Embryonic facial prominence (tissue), 1 donor: Measurements from ENCODE around the gene NCBP2L.
A peak's percentile ranks its signal among the peaks of the same experiment; 100 is the strongest.

Experiments used
- DNase-seq: peaks from one replicate; pipeline ENCODE4 v3.0.0-alpha.2; 2016; ENCODE audit errors: extremely low spot score

Gene NCBP2L

DNA sequence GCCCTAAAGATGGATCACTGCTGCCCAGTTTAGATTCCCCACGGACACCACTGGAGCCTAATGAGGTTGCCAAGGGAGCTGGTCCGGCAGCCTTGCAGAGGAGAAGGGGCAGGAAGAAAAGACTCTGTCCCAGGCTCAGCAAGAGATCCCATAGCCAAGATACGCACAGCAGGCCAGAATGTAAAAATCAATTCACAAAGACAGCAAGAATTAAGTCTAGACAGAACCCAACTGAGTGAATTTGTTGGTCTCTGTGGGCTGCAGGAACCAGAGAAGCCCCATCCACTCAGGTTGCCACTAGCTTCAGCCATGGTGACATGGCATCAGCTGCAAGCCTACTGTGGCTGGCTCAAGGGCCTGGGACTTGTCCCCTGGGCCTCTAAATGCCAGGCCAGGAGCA lies 24.8 kb upstream of the NCBP2L start:
- no peak for DNase-seq

DNA sequence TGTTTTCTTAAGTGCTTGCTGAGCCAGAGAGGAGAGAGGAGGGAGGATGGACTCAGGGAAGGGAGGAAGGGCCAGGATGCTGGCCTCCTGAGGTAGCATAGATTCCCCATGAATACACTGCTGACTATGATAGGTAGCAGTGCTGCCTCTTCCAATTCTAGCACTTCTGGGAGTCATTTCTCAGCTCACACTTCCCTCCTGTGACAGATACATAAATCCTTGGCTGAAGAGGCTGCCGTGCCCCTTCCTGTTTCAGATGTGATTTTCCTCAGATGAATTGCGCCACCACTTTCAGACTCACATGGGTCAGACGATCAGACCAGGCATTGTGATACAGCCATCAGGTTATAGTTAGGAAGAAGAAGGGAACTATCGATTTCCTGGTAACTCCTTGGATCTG lies 24.3 kb upstream of the NCBP2L start:
- no peak for DNase-seq

DNA sequence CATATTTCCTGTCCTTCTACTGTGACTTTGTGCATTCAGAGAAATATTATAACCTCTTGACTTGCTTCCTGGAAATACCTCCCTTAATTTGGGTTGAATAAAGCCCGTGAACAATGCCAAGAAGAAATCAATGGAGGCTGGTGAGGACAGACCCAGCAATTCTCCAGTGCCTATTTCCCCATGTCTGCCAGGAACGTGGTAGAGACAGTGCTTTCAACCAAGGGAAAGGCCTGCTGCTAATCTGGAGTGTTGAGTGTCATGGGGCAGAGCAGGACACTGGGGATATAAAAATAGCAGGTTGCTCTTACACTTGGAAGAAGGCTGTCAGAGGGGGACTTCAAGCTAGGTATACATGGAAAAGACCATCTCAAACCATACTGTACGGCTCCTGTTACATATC lies 21.8 kb upstream of the NCBP2L start:
- no peak for DNase-seq

DNA sequence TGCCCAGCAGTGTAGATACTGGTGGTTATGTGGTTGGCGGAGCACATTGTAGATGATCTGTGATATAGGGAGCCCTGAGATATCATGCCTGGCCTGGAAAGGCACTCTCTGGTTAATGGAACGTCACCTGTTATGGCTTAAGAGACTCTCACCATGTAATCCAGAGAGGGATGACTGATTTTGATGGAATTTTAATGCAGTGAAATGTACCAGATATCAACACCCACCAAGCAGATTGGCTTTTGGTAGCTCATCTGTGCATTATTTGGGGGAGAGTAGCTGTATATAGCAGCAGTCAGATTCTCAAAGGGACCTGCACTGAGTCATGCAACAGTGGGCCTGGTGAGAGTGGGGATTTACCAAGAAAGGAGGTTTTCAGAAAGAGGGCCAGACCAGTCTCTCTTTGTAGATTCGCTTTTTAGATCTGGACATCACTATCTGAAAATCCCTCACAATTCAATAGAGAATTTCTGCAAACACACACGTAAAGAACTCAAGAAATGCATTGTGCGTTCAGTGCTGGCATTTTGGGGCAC lies 19.2 kb upstream of the NCBP2L start:
- DNase-seq: no peak

DNA sequence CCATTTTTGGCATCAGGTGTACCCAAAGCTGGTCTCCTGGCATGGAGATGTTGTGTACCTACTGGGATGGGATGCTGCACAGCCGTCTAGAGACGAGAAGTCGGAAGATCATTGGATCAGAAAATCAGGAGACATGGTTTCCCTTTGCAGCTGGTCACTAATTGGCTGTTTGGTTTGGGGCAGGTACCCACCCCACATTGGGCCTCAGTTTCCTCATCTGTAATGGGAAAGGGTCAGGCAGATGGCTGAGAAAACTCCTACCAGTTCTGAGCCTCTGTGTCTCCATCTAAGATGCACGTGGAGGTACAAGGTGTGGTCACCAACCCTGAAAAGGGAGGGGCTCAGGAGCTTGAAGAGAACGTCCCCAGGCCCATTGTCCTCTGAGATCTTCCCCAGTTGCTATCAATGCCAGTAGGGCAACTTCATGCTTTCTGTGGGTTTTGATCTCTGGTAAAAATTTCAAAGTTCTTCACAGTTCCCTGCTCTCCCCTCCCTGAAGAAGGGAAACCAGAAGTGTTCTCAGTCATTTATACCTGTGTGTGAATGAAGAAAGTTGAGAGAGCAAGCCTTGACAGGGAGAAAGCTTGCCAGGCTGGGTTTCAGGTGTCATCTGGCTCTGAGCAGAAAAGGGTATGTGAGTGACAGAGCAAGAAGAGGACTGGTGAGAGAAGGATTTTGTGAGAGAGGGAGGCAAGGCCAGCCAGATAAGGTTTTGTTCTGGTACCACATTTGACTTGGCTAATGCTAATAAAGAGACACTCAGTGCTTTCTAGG lies 17.0 kb upstream of the NCBP2L start:
- no peak for DNase-seq

- DNase-seq: no peak
These were observed 13.9 kb upstream of the NCBP2L start for GRCh38 chrX:107763647-107764046.

DNA sequence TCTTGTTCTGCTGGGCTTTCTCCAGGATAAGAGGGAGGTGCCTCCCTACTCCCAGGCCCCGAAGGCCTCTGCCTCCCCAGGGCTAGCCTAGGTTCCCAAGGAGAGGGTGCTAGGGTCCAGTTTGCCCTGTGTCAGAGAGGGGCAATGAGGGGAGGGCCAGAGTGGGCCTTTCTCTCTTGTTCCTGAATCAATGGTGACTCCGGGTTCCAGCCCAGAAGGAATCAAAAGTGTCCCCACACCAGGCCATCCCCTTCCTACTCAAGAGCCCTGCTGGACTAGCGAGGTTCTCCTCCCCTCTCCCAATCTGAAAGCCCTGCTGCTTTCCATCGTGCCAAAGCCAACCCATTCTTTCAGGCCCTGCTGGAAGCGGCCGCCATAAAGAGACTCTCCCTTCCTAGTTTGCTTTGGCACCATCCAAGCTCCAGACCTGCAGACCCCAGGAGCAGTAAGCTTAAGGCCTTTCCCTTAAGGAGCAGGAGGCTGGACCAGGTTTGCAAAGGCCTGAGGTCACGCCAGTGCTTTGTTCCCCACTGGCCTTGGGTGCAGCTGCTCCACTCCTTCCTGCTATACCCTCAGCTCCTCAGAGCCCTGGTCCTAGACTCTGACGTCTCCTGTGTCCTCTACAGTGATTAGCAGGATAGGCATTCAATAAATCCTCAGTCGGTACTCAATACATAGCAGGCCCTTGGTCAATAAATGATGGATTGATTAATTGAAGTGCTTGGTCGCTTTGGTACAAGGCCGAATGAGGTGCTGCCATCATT lies 12.5 kb upstream of the NCBP2L start:
- DNase-seq: no peak

- DNase-seq: no peak
These were observed 10.9 kb upstream of the NCBP2L start for GRCh38 chrX:107766470-107767150.

GRCh38 chrX:107768051-107768450 lies 9.5 kb upstream of the NCBP2L start:
- DNase-seq: no peak

- DNase-seq: no peak
These were observed 7.8 kb upstream of the NCBP2L start for GRCh38 chrX:107769581-107770317.

- DNase-seq: no peak
These were observed 4.3 kb upstream of the NCBP2L start for GRCh38 chrX:107773206-107773605.

DNA sequence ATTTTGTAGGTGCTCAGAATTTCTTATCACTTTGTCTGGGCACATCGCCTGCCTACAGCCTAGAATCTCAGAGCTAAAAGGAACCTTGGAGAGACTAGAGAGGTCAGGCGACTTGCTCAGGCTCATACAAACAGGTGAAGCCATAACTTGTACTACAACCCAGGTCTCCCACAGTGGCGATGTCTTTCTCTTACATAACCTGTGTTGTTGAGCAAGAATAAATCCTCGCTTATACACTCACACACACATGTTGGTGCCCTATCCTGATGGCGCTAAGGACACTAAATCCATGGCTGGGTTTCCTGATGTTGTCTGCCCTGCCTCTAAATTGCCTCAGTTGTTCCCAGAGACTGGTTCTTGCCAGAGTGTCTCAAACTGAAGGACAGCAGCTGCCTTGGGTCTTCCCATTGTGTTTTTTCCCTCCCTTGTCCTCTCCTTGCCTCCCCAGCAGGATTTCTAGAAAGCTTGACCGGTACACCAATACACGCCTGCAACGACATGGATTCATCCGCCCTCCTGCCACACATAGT lies 3.6 kb upstream of the NCBP2L start:
- no peak for DNase-seq

DNA sequence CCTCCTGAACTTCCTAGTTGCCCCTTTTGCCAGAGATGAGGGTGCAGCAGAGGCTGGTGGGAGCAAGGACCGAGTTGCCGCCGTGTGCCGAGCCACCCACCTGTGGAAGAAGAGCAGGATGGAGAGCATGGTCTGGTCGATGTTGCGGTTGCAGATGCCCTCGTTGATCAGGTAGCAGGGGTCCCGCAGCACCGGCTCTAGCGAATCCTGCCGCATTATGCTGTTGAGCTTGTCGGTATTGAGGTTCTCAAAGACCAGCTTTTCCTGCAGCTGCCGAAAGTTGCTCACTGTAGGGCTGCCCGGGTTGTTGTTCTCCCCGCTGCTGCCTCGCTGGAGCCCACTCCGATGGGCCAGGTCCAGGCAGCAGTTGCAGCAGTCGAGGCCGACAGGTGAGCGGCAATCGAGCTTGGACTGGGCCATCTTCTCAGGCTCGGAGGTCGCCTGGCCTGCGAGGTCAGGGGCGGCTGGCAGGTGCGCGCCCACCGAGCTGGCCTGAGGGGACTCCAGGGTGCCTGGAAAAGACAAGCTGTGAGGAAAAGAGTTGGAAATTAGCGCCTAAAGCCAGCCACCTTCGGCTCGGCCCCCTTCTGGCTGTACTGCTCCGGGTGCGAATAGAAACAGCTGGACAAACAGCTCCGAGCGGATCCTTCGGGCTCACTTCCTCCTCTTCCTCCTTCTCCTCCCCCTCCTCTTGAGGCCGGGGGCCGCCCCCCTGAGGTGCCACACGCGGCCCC lies 2.4 kb upstream of the NCBP2L start:
- no peak for DNase-seq

DNA sequence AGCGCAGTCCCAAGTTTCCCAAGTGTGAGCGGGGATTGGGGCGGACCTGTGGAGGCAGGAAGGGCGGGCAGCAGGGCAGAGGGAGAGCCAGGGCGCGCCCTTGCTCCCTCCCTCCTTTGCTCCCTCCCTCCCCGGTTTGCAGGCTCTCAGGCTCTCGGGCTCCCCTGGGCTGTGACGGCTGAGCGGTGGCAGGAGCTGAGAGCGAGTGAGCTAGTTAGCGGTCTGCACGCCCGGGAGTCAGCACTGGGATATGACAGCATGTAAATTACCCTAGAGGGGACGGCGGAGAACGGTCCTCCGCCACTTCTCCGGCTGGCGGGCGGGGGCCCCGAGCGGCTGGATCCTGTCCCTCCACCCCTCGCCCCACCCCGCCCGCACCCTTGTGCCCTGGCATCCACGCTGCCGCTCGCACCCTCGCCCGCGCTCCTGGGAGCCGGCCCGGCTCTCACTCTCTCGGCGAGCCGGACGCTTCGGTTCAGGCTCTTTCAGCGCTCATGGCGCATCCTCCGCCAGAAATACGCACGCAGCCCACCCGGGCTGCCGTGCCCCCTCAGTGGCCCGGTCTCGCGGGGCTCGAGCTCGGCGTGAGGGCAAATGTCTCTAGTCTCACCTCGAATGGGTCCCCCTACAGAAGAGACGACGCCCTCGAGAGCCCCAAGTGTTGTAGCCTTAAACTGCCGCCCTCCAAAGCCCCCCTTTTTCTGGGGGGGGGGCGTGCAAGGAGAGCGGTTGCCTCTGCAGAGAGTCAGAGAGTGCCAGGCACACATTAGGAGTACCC lies 1.6 kb upstream of the NCBP2L start, which contains the start of gene TSC22D3:
TSS of gene TSC22D3 (minus strand) at position 54 of the 778 bp plus-strand sequence. CDS start 368 bp downstream, outside the sequence.
- DNase-seq: no peak

GRCh38 chrX:107776649-107777535 lies 641 bp upstream of the NCBP2L start:
- DNase-seq: peak; percentile 77

DNA sequence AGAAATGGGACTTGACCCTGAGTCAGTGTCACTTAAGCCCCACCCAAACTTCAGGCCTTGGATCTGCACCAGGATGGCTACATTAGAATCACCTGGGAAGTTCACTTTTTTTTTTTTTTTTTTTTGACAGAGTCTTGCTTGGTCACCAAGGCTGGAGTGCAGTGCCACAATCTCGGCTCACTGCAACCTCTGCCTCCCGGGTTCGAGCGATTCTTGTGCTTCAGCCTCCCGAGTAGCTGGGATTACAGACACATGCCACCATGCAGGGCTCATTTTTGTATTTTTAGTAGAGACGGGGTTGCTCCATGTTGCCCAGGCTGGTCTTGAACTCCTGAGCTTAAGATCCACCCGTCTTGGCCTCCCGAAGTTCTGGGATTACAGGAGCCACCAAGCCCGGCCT lies 3.0 kb downstream of the NCBP2L start:
- no peak for DNase-seq

DNA sequence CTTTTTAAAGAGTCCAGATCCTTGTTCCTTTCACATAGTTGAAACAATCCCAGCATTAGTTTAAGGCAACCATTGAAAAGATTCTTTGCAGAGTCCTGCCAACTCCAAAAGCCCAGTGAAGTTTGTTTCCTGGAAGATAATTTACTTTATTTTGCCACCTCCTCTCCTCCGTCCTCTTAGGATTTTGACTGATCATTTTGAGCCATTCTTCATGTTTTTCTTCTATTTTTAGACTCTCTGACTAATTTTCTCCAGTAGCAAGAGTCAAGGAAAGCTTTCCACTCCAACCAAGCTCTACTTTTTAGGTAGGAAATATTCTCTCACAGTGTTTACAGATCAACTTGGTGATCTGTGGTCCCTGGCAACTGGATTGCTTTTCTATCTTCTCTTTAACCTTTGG lies 10.3 kb downstream of the NCBP2L start:
- DNase-seq: no peak

DNA sequence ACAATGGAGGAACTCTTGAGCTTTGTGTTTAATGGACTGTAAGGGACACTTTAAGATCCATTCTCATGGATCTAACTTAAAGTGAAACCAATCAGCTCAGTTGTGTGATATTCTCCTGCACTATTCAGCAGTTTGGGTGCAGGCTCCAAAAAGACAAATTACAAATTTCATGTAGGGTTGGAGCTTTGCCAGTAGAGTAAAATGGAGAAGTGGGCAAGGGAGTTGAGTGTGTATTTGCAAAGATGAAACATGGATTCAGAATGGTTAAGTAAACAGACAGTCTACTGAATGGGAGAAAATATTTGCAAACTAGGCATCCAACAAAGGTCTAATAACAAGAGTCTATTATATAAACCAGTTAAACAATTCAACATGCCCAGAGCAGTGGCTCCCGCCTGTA lies 26.9 kb downstream of the NCBP2L start:
- no peak for DNase-seq

DNA sequence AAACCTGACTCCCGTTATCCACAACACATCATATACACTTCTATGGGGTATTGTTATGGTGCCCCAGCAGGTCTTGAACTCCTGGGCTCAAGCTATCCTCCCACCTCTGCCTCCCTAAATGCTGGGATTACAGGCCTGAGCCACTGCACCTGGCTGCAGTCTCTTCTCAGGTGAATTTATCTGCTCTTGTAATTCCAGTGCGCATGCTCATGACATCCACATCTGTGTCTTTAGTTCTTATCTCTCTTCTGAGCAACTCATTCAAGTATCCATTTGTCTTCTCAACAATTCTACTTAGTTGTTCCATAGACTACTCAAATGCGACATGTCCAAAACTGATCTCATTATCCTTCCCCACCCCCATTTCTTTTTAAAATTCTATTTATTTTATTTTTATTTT lies 27.6 kb downstream of the NCBP2L start:
- no peak for DNase-seq
